Upper lobe of left lung (tissue), 6 donors: ENCODE results near the gene DOCK6. TPM values are rescaled to one million over a fixed set of nuclear protein-coding genes. Genes with fewer than 3 reads are reported as not detected.
A peak's percentile ranks its signal among the peaks of the same experiment; 100 is the strongest.

ENCODE experiments used
- ATAC-seq, 2 donors: fragments of 200-7000 bp; cut with Tn5 transposase; one replicate each; pipeline ENCODE4 v1.9.1; 2022; ENCODE audit warnings: mild to moderate bottlenecking in 2 of 2, moderate library complexity in 2 of 2; ENCODE audit not compliant: low FRiP score in 2 of 2
- DNase-seq, 2 donors: peaks; one replicate each; pipeline ENCODE4 v3.0.0-alpha.2; 2019 to 2020
- H3K27ac ChIP-seq, 4 donors: fragments of 200-600 bp; sonication (generic); one replicate each; pipeline ENCODE4 v1.5.1; 2016 to 2019
- H3K27me3 ChIP-seq, 4 donors: fragments of 200-600 bp; sonication (generic); one replicate each; pipeline ENCODE4 v1.5.1; 2017 to 2019
- H3K36me3 ChIP-seq, 4 donors: fragments of 200-600 bp; sonication (generic); one replicate each; pipeline ENCODE4 v1.5.1; 2016 to 2019
- H3K4me1 ChIP-seq, 4 donors: fragments of 200-600 bp; sonication (generic); one replicate each; pipeline ENCODE4 v1.5.1; 2018 to 2019
- H3K4me3 ChIP-seq, 4 donors: fragments of 200-600 bp; sonication (generic); one replicate each; pipeline ENCODE4 v1.5.1; 2017 to 2019; ENCODE audit warnings: mild to moderate bottlenecking in 2 of 4, moderate library complexity in 1 of 4
- H3K9me3 ChIP-seq, 4 donors: fragments of 200-600 bp; sonication (generic); one replicate each; pipeline ENCODE4 v1.5.1; 2018 to 2019
- CTCF ChIP-seq, 6 experiments: fragments of 450-650 bp in 4 of 6; fragments of 200-600 bp in 2 of 6; sonication (generic) in 2 of 6; IDR thresholded peaks; one replicate each; pipeline ENCODE4 v1.5.1; 2016 to 2019; ENCODE audit warnings: antibody characterized with exemption in 6 of 6
- EP300 ChIP-seq, 4 donors: sonication (generic); formaldehyde crosslinking; IDR thresholded peaks; one replicate each; pipeline ENCODE4 v1.5.1; 2017; ENCODE audit warnings: antibody characterized with exemption in 4 of 4, control low read depth in 2 of 4
- POLR2A ChIP-seq, 4 donors: fragments of 450-650 bp; IDR thresholded peaks; one replicate each; pipeline ENCODE4 v1.5.1; 2016 to 2017; ENCODE audit warnings: antibody characterized with exemption in 4 of 4, mild to moderate bottlenecking in 2 of 4
- POLR2AphosphoS5 ChIP-seq, 2 donors: sonication (generic); formaldehyde crosslinking; IDR thresholded peaks; one replicate each; pipeline ENCODE4 v1.5.1; 2017; ENCODE audit warnings: antibody characterized with exemption in 2 of 2
- WGBS, 2 donors: methylation state at CpG; one replicate each; pipeline ENCODE4 v1.1.5; 2017 to 2018; 5-methylcytosine and 5-hydroxymethylcytosine counted together
- total RNA-seq, 6 donors: library from RNA; depleted of rRNA in 4 of 6; stranded (reverse); fragments of >200 nt in 4 of 6; gene quantifications; one replicate each; pipeline versions ENCODE4 v1.1.0 to v1.2.1, GENCODE V29; 2016 to 2021
- donor health status: DM: no; HTN: no; CAD: no; lungs with moderate emphysema.
- donor health status: DM: no; HTN: yes; CAD: no; lungs with severe emphysema.

The DOCK6 gene
- total RNA-seq, 6 donors from 2014 or later = 34.5 to 203 (median 116) TPM

GRCh38 chr19:11208561-11209471, 53.5 kb downstream of the DOCK6 start:
- ATAC-seq = peak in 1 of 2 donors; percentile 42
- no peak overlapping the region for H3K27ac ChIP-seq
- peaks cover 0 to 87% (median 28%) of the 10 kb centered on the region in 4 donors for H3K36me3 ChIP-seq
- no peak overlapping the region for H3K4me3 ChIP-seq
- no peaks in the 10 kb centered on the region for H3K27me3 ChIP-seq
- peak in 1 of 2 donors; percentile 86 for DNase-seq
- H3K9me3 ChIP-seq = no peaks in the 10 kb centered on the region
- WGBS, 2 donors = 84 to 88% methylated on average over 34 to 36 of the region's 38 CpGs
- TF ChIP-seq POLR2AphosphoS5 (IDR thresholded peaks at IDR 0.05) (no peak), CTCF (IDR thresholded peaks at IDR 0.05) (no peak), POLR2A (IDR thresholded peaks at IDR 0.05) (no peak), EP300 (IDR thresholded peaks at IDR 0.05) (no peak)
- peaks cover 0 to 11% (median 6%) of the 10 kb centered on the region in 4 donors for H3K4me1 ChIP-seq

GRCh38 chr19:11205939-11206570, 56.3 kb downstream of the DOCK6 start:
- H3K27ac ChIP-seq = no peak overlapping the region
- no peaks in the 10 kb centered on the region for H3K27me3 ChIP-seq
- TF ChIP-seq POLR2A (IDR thresholded peaks at IDR 0.05) (no peak), CTCF (IDR thresholded peaks at IDR 0.05) (no peak), POLR2AphosphoS5 (IDR thresholded peaks at IDR 0.05) (no peak), EP300 (IDR thresholded peaks at IDR 0.05) (no peak)
- no peaks in the 10 kb centered on the region for H3K9me3 ChIP-seq
- H3K4me1 ChIP-seq = peaks cover 0 to 16% (median 13%) of the 10 kb centered on the region in 4 donors
- 79 to 84% methylated on average over 9 of the region's 9 CpGs for WGBS, 2 donors
- peaks cover 0 to 90% (median 21%) of the 10 kb centered on the region in 4 donors for H3K36me3 ChIP-seq
- H3K4me3 ChIP-seq = no peak overlapping the region
- DNase-seq (no peak), ATAC-seq (no peak)

GRCh38 chr19:11204943-11205349, 57.4 kb downstream of the DOCK6 start:
- TF ChIP-seq POLR2AphosphoS5 (IDR thresholded peaks at IDR 0.05) (no peak), EP300 (IDR thresholded peaks at IDR 0.05) (no peak), POLR2A (IDR thresholded peaks at IDR 0.05) (no peak), CTCF (IDR thresholded peaks at IDR 0.05) (no peak)
- Histone ChIP-seq H3K4me3 (no peak overlapping the region), H3K4me1 (peaks cover 0 to 16% (median 13%) of the 10 kb centered on the region in 4 donors), H3K36me3 (peaks cover 0 to 90% (median 27%) of the 10 kb centered on the region in 4 donors), H3K9me3 (no peaks in the 10 kb centered on the region), H3K27ac (peak overlapping the region in 3 of 4 donors; percentile 79 to 85 (median 85)), H3K27me3 (no peaks in the 10 kb centered on the region)
- ATAC-seq = no peak
- WGBS, 2 donors = 54% methylated on average over 5 of the region's 5 CpGs
- no peak for DNase-seq

GRCh38 chr19:11204076-11204602, 58.2 kb downstream of the DOCK6 start:
- peaks cover 1 to 16% (median 13%) of the 10 kb centered on the region in 4 donors for H3K4me1 ChIP-seq
- peak overlapping the region; percentile 75 to 85 (median 82) for H3K27ac ChIP-seq
- peaks cover 0 to 94% (median 27%) of the 10 kb centered on the region in 4 donors for H3K36me3 ChIP-seq
- ATAC-seq (no peak), DNase-seq (no peak)
- no peaks in the 10 kb centered on the region for H3K9me3 ChIP-seq
- H3K4me3 ChIP-seq = no peak overlapping the region
- 82 to 83% methylated on average over 9 of the region's 9 CpGs for WGBS, 2 donors
- TF ChIP-seq CTCF (IDR thresholded peaks at IDR 0.05) (peak in 1 of 6 experiments; percentile 20), POLR2AphosphoS5 (IDR thresholded peaks at IDR 0.05) (no peak)
- H3K27me3 ChIP-seq = no peaks in the 10 kb centered on the region
